ENCODE results near the gene CYP3A4. TPM values are rescaled to one million over a fixed set of nuclear protein-coding genes. Genes with fewer than 3 reads are reported as not detected.
"Not testable (repeated sequence)": the region's sequence is repeated elsewhere in the genome, so short reads cannot be mapped to it uniquely, and the experiment has no call there.

Gene CYP3A4
- total RNA-seq, 1 donor from 2014 or later = 2.6 TPM

DNA sequence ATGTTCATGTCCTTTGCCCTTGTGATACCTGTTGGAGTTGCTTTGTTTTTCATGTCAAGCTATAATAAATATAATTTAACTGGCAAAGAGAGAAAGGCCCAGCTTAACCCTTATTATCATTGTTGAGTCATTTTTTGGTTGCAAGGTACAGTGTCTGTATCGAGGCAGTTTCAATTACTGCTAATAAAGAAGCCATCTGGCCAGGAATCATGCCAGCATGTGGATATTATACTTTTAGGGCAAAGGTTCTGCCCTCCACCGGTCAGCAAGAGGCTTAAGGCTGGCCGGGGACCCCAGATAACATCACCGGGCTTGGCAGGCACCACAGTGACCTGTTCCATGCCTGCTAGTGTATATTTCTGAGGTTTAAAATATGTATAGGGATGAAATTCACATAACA is 9.0 kb upstream of the CYP3A4 start:
- DNase-seq = no peak

GRCh38 chr7:99791667-99792369 is 7.8 kb upstream of the CYP3A4 start:
- no peak for DNase-seq

- no peak for DNase-seq
Measured at GRCh38 chr7:99791021-99791420, 7.0 kb upstream of the CYP3A4 start.

DNA sequence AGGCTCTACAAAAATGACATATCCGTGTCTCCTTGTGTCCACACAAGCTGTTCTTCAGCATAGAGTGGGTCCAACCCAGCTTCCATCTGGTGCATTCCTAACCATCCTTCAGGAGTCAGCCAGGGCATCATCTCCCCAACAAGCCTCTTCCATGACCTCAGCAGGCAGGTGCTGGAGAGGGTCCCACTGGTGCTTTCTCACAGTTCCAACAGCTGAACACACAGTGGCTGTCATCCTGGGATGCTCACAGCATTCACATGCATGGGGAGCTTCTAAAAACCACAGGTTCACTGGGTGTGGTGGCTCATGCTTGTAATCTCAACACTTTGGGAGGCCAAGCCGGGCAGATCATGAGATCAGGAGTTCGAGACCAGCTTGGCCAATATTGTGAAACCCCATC is 6.4 kb upstream of the CYP3A4 start:
- no peak for DNase-seq

- no peak for DNase-seq
Measured at GRCh38 chr7:99789441-99790070, 5.6 kb upstream of the CYP3A4 start.

GRCh38 chr7:99788554-99788953 is 4.6 kb upstream of the CYP3A4 start:
- no peak for DNase-seq

- no peak for DNase-seq
Measured at GRCh38 chr7:99786726-99787335, 2.8 kb upstream of the CYP3A4 start.

GRCh38 chr7:99785654-99786053 is 1.7 kb upstream of the CYP3A4 start:
- not testable (repeated sequence) for DNase-seq

DNA sequence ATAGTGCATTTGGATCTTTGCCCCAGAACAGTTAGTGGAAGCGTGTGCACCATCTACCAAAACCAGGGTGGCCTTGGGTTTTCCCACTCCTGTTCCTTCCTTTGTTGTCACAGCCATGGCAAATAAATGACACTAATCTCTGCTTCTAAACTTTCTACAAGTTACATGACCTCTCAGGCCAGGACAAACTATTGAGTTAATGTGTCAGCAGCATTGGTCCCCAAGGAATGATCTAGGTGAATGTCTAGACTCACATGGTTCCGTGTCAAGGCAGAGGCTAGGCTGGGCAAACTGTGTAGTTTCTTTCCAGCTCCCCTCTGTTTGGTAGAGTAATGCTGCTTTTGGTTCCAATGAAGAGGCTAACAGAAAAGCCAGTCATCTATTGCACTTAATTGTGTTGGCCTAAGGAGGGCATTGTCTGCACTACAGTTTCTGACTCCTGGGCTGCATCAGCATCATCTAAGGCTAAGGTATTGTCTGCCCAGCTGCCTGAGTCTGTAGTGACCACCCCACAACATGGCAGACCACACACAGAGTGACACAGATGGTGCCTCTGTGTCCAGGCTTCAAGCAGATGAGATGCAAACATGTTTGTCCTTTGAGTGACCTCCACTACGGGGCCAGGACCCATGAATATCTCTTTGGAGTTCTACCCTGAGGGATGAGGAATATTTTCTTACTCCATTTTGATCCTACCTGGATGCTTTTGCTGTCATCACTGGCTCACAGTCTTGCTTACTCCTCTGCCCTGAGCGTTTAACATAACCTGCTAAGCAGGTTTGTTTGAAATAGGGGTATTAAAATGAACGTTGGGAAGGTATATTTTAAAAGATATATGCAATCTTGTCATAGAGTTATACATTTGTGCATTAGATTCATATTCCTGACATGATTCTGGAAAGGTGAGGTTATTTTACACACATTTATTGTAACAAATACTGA is 1.7 kb downstream of the CYP3A4 start:
- DNase-seq = no peak

GRCh38 chr7:99780588-99780987 is 3.4 kb downstream of the CYP3A4 start:
- DNase-seq = no peak

DNA sequence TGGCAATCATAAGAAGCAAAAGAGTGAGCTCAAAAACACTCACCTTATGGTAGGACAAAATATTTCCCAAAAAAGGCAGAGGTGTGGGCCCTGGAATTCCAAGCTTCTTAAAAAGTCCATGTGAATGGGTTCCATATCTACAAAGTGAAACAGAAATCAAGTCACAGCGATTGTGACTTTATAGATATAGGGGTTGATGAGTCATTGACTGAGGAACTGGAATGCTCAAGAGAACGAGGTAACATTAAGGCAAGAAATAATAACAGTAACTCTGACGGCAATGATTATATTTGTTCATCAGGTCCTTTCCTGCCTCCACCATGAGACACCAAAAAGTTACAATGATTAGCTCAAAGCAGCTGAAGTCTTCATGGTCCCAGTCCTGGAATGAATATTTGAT is 4.0 kb downstream of the CYP3A4 start:
- no peak for DNase-seq

GRCh38 chr7:99778880-99779279 is 5.1 kb downstream of the CYP3A4 start:
- no peak for DNase-seq

DNA sequence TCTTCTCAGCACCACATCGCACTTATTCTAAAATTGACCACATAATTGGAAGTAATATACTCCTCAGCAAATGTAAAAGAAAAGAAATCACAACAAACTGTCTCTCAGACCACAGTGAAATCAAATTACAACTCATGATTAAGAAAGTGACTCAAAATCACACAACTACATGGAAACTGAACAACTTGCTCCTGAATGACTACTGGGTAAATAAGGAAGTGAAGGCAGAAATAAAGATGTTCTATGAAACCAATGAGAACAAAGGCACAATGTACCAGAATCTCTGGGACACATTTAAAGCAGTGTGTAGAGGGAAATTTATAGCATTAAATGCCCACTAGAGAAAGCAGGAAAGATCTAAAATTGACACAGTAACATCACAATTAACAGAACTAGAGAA is 10.6 kb downstream of the CYP3A4 start:
- DNase-seq = not testable (repeated sequence)

GRCh38 chr7:99772565-99772964 is 11.4 kb downstream of the CYP3A4 start:
- DNase-seq = no peak

- DNase-seq = not testable (repeated sequence)
Measured at GRCh38 chr7:99769494-99769893, 14.5 kb downstream of the CYP3A4 start.

GRCh38 chr7:99768471-99768870 is 15.5 kb downstream of the CYP3A4 start:
- DNase-seq = no peak

GRCh38 chr7:99767662-99768061 is 16.3 kb downstream of the CYP3A4 start:
- DNase-seq = no peak

DNA sequence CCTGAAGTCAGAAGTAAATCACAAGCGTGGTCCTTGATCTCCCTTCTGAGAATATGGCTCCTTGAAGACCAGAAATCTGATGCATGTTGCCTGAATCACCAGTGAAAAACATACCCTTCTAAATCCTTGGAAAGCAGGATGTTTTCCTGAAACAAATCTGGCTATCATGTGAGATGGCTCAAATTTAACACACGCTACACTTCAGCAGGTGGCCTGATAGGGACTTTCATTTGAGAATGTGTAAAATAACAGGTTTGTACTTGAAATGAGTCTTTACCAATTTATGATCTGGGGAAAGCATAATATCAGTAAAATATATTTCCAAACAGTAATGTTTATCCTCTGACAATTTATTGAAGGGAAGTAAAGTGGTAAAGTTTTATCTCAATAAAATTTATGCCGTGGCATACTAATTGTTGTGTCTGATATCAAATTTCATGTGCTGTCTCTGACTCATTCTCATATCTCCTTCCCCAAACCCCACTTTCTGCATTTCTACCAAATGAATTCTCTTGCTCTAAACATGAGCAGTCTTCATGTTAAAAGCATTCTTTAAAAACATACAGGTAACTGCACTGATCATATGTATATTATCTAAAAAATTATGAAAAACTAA is 17.4 kb downstream of the CYP3A4 start:
- no peak for DNase-seq

DNA sequence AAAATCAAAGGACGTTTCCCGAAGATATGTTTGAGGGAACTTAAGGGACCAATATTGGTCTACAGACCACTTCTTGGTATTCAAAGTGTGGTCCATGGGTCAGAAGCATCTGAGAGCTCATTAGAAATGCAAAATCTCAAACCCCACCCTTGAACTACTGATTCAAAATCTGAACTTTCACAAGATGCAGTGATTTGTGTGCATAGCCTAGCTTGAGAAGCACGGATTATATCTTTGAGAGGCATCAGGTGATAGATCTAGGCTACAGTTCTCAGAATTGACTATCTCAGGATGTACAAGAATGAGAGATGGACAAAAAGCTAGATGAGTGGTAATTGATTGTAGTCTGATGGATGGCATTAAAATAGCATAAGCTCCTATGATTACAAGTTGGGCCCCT is 19.5 kb downstream of the CYP3A4 start:
- DNase-seq = no peak

GRCh38 chr7:99762680-99763327 is 21.2 kb downstream of the CYP3A4 start:
- DNase-seq = no peak

DNA sequence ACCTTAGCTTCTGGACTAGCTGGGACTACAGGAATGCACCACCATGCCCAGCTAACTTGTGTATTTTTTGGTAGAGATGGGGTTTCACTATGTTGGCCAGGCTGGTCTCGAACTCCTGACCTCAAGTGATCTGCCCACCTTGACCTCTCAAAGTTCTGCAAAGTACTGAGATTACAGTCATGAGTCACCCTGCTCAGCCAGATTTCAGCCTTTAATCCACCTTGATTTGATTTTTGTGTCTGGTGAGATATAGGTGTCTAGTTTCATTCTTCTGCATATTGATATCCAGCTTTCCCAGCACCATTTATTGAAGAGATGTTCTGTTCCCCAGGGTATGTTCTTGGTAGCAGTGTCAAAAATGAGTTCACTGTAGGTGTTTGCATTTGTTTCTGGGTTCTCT is 28.9 kb downstream of the CYP3A4 start:
- no peak for DNase-seq

- DNase-seq = no peak
Measured at GRCh38 chr7:99752356-99752755, 31.6 kb downstream of the CYP3A4 start.
